T-helper 1 cell (primary cell): ENCODE results near the gene ZC2HC1C.

ENCODE experiments used
- DNase-seq, 5 donors: peaks; one replicate each; pipeline ENCODE4 v3.0.0-alpha.2; 2012 to 2020
- total RNA-seq, 4 donors: gene quantifications; one replicate each; lab custom pipeline; 2026; lab: John Stamatoyannopoulos, UW

Gene ZC2HC1C
- total RNA-seq = 0 to 0.62 (median 0.27) reads per million in 4 donors

DNA sequence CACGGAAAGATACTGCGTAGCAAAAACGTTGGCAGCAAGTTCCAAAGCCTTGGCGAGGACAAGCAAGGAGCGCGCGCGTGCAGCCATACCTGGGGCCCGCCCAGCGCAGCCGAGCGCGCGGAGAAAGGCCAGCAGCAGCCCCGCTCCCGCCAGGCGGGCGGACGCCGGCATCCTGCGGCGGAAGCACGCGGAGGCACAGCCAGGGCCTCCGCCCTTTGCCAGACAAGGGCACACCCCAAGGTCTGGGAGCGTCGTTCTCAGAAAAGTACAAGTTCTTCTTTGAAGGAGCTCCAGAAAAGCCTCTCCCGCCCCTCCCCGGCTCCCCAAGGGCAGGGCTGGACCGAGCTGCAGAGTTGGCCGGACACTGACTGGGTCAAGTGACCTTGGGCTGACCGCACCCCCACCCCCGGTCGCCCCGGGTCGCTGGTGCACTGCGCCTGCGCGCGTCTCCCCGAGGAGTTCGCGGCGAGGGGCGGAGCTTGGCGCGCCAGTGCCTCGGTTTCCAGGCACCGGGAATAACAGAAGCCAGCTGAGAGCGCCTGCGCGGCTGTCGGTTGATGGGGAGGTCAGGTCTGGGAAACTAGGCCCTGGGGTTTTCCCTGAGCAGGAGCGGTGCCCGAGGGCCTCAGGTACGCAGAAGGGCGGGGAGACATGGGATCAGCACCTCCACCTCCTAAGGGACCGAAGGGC, at the start of gene ZC2HC1C:
TSS of gene ZC2HC1C (plus strand) at position 521 of the 690 bp plus-strand sequence. CDS start 933 bp downstream, outside the sequence.
- peak; percentile 16 to 83 (median 24) for DNase-seq

DNA sequence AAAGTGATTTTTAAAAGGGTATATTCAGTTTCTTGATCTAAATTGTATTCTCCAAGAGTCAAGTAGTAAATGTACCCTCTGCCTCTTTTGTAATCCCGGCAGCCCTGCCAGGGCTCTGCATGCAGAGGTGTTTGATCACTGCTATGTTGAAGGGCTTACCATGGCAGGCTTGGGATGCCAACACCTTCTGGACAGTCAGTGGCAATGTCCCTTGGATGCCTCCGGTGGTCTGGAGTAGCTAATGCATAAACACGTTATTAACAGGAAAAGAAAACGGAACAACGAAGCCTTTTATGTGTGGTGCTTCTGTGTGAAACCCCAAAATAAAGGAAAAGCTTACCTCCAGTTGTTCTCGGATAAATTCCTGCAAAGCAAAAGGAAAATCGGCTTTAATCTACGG, 46.8 kb upstream of the ZC2HC1C start:
- no peak for DNase-seq

DNA sequence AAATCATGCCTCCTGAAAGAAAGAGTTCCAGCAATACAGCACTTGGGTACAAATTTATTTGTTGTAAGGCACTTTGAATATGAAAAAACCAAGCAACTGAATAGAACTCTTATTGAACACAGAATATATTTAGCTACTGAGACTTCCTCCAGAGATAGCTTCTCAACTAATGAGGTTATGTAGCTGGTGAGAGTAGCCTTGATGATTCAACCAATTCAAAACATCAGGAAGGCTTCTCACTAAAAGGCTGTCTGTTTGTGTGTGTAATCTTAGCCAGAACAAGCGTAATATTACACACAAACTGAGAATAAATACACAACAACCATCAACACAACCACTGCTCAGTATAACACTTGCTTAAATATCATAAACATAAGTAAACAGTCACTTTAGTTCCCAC, 46.3 kb upstream of the ZC2HC1C start:
- DNase-seq = no peak

GRCh38 chr14:75025082-75025481, 44.4 kb upstream of the ZC2HC1C start:
- DNase-seq = no peak

DNA sequence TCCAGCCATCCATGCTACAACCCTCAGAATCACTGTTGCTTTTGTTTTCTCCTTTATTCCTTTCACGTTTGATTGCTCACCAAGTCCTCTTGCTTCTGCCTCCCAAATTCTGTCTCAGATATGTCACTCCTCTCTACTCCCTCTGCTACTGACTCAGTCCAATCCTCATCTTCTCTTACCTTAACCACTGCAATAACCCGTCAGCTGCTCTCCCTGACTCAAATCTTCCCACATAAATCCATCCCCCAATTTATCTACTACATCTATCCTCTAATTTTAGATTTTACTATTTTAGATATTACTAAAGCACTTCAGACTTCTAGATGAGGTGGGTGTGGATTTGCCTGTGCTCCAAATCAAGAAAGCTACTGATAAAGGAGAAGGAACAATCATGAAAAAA, 43.6 kb upstream of the ZC2HC1C start:
- no peak for DNase-seq

DNA sequence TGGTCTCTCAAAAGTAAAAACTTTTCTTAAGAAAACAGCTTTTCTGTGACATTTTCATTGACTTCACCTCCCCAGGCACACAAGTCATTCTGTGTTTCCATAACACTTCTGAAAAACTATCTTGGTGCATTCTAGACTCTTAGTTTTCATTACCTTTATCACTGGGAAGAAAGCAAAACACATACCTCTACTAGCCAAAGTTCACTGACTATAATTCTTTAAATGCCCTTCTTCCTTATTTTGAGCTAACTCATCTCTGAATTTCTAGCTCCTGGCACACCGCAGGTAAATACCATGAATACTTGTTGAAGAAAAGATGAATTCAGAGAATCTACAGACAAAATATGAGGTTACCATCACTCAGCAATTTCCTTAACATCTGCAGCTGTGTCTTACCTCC, 39.3 kb upstream of the ZC2HC1C start:
- no peak for DNase-seq

DNA sequence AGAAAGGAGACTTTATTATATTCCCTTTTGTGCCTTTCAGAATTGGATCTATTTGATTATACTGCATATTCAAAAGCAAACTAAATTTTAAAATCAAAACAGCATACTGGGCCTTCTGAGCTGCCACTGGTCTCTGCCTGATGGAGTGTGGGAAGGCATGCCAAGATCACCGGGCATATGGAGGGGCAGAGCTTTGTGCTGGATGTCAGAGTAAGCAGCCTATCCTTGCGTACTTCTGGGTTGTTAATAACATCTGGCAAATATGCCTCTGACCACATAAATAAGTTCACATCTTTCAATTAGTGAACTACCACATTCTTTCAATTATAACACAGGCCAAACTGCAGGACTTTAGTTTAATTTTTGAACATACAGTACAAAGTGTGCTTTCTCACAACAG, 36.5 kb upstream of the ZC2HC1C start:
- DNase-seq = no peak

DNA sequence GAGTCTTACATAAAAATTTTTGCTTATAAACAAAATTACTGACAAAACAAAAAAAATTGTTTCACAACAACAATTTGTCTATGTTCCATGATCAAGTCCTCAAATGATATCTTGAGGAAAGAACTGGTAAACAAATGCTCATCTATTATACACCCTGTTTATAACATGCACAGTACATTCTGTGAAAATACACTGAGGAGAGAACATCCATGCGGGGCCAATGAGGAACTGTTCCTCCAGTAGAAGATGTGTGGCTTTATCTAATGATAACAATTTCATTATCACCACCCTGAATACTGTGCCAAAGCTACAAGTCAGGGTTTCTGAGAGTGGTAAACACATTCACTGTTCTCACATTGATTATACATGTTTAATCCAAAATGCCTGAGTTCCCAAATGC, 28.9 kb upstream of the ZC2HC1C start:
- DNase-seq = no peak

GRCh38 chr14:75040959-75041358, 28.5 kb upstream of the ZC2HC1C start:
- no peak for DNase-seq

- no peak for DNase-seq
Observed at GRCh38 chr14:75041613-75042012, 27.8 kb upstream of the ZC2HC1C start.

- DNase-seq = no peak
Observed at GRCh38 chr14:75042035-75042434, 27.4 kb upstream of the ZC2HC1C start.

- DNase-seq = no peak
Observed at GRCh38 chr14:75044322-75044721, 25.1 kb upstream of the ZC2HC1C start.

DNA sequence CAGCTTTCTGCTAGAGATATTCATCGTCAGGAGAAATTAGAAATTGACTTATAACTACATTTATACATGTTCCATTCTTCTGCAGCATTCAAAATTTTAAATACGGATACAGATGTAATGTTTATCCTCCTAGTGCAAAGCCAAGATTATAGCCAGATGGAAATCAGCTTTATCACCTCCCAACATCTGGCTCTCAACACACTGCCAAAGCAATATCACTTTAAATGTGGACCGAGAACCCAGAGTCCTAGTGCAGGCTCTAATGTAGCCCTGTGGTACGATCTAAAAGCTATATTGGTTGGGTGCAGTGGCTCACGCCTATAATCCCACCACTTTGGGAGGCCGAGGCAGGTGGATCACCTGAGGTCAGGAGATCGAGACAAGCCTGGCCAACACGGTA, 24.7 kb upstream of the ZC2HC1C start:
- DNase-seq = no peak

GRCh38 chr14:75046275-75046674, 23.2 kb upstream of the ZC2HC1C start:
- no peak for DNase-seq

- peak in 1 of 5 donors; percentile 22 for DNase-seq
Observed at GRCh38 chr14:75046899-75047298, 22.5 kb upstream of the ZC2HC1C start.

DNA sequence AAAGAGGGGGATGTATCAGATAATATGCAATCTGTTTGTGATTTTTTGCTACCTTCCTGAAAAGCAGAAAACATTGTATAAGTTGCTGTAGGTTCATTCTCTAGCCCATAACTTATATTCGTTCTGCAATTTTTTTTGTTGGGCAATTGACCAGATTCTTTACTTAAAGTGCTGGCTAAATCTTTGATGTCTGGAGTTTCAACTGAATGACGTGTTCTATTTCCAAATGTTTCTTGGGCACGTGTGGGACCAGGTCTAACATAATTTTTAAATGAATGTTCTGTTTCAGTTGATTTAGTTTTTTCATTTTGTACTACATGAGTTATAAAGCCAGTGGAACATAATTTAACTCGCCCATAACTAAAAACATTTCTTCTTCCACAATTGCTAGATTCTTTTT, 21.9 kb upstream of the ZC2HC1C start:
- DNase-seq = no peak

- no peak for DNase-seq
Observed at GRCh38 chr14:75048101-75048500, 21.3 kb upstream of the ZC2HC1C start.

DNA sequence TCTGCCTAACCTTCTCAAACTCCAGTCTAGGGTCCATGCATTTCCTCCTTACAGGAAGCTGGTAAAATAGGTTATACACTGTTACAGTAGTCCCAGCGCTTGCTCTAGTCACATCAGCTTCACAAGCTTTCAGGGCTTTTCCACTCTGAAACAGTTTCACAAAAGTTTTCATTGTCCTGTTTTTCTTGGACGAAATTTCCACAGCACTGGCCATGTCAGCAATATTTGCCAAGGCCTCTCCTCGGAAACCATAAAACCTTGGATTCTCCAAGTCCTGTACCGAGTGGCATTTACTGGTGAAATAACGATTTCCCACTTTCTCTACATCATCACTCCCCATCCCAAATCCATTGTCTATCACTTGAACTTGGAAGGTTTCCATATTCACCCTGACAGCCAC, 20.3 kb upstream of the ZC2HC1C start:
- DNase-seq = no peak

GRCh38 chr14:75049731-75050201, 19.7 kb upstream of the ZC2HC1C start:
- no peak for DNase-seq

GRCh38 chr14:75050852-75051555, 18.4 kb upstream of the ZC2HC1C start, which contains the start of gene MLH3:
Gene MLH3, minus strand, starts transcription at chr14:75051467. Its CDS starts 1,812 bp downstream, at chr14:75049655.
- DNase-seq = peak; percentile 63 to 85 (median 72)

GRCh38 chr14:75051556-75051899, 17.9 kb upstream of the ZC2HC1C start:
- no peak for DNase-seq

DNA sequence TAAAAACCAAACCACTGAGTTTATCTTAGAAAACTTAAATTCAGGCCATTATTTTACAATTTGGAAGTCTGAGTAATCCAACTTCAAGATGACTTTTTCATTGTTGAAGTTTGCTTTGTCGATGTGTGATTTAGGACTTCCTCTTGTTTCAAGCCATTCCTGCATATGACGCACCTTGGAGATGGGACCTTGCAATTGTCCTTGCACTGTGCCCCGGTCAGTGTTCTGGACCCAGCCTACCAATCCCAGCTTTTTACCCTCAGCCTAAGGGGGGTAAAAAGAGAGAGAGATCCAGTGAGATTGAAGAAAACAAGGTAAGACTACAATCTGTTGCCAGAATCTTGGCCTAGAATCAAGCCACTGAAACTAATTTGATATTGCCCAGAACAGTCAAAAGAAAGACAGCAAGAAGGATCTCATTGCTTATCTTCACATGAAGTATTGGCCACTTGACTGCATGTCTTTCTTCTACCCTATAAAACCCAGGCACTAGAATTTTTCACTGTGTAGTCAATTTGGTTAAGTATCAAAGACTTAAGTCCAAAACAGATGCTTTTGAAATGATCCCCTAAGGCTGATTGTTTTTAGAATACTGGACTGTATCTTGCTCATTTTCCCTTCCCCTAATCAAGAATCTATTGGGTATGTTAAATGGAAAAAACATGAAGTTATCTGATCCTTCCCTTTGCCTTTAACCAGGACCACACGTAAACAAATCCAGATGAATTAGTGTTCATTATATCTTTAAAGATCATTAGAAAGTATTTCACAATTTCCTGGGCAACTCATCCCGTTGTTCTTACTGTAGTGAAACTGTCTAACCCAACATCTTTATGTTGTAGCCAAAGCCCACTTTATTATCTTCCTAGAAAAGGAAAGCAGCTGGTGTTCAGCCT, 15.8 kb upstream of the ZC2HC1C start:
- no peak for DNase-seq

DNA sequence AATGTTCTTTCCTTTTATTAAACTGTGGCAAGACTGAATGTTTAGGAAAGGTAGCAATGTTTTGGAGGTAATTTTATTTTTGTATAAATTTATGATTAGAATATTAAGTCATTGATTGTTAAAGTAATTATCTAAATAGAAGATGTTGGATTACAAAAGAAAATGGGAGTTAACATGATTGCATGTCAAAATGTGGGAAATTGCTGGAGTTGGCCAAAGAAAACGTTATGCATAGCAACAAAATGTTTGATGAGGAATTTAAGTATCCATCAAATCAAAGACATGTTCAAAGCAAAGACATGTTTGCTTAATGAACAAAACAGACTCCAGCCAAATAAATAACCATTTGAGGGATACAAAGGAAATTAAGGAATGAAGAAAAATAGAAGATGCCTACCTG, 15.0 kb upstream of the ZC2HC1C start:
- DNase-seq = no peak
